HepG2 (cell line): ENCODE data around the gene TCEANC2. TPM values are rescaled to one million over a fixed set of nuclear protein-coding genes. Genes with fewer than 3 reads are reported as not detected.

Experiments
- ATAC-seq: fragments of 200-7000 bp; cut with Tn5 transposase; 3 replicates; pipeline ENCODE4 v1.9.1; 2020; ENCODE audit warnings: mild to moderate bottlenecking, moderate library complexity
- BruUV-seq: library from RNA; stranded (reverse); fragments of 400-500 nt; replicated peaks from 2 replicates; lab custom pipeline; 2021; lab: Mats Ljungman, UMichigan
- CTCF ChIA-PET: fragments of 300-600 bp; formaldehyde crosslinking; extraction: SDS; loops from one replicate; lab custom pipeline; 2021; ENCODE audit warnings: low total read pairs, inconsistent platforms, low intra/inter-chr PET ratio; lab: Yijun Ruan, JAX
- POLR2A ChIA-PET: fragments of 350-600 bp; sonication (Branson Sonifier 250); formaldehyde crosslinking; loops from one replicate; lab custom pipeline; 2020; ENCODE audit warnings: antibody characterized with exemption, inconsistent platforms; lab: Yijun Ruan, JAX
- DNase-seq: peaks from one replicate; pipeline ENCODE4 v3.0.0-alpha.2; 2015; ENCODE audit warnings: low spot score
- FAIRE-seq: peaks from 3 replicates; lab custom pipeline; 2011; peaks lifted over from hg19 to GRCh38; lab: Jason Lieb, UNC
- H2AFZ ChIP-seq: one replicate; pipeline ENCODE4 v1.6.1; 2011; ENCODE audit warnings: low read length, inconsistent platforms
- H3K27ac ChIP-seq: fragments of 300-600 bp; 3 replicates; pipeline ENCODE4 v1.8.0; 2011; ENCODE audit warnings: mixed run types, mild to moderate bottlenecking, mixed read lengths, low read length, inconsistent platforms; ENCODE audit not compliant: insufficient read depth; ENCODE audit errors: extremely low read length
- H3K27me3 ChIP-seq, 2 experiments: fragments of 200-600 bp in 1 of 2; 2 replicates in 1 of 2; 3 replicates in 1 of 2; pipeline versions ENCODE4 v1.6.0 to v1.8.0; 2011; ENCODE audit warnings: low read length in 2 of 2, mild to moderate bottlenecking in 2 of 2, moderate library complexity in 2 of 2, inconsistent platforms in 1 of 2; ENCODE audit not compliant: insufficient read depth in 2 of 2, control insufficient read depth in 1 of 2
- H3K36me3 ChIP-seq, 2 experiments: fragments of 200-600 bp in 1 of 2; replicated peaks in 1 of 2; 2 replicates in 1 of 2; 3 replicates in 1 of 2; pipeline versions ENCODE4 v1.5.1 to v1.8.0; 2011; ENCODE audit warnings: low read length in 2 of 2, inconsistent platforms in 1 of 2; ENCODE audit not compliant: insufficient read depth in 2 of 2, control insufficient read depth in 1 of 2
- H3K4me1 ChIP-seq: 2 replicates; pipeline ENCODE4 v1.5.1; 2012; ENCODE audit warnings: low read length, inconsistent platforms; ENCODE audit not compliant: insufficient read depth
- H3K4me2 ChIP-seq: 2 replicates; pipeline ENCODE4 v1.6.0; 2011; ENCODE audit warnings: low read depth, low read length, inconsistent platforms
- H3K4me3 ChIP-seq, 3 experiments: fragments of 200-600 bp in 1 of 3; sonication (generic), shearing (Covaris generic) in 1 of 3; replicated peaks in 1 of 3; 2 replicates each; pipeline ENCODE4 v1.5.1; 2011 to 2016; ENCODE audit warnings: low read length in 3 of 3, inconsistent platforms in 2 of 3, low read depth in 2 of 3, mild to moderate bottlenecking in 2 of 3, control low read depth in 1 of 3, mixed read lengths in 1 of 3; ENCODE audit not compliant: insufficient read depth in 1 of 3
- H3K79me2 ChIP-seq: one replicate; pipeline ENCODE4 v1.6.1; 2011; ENCODE audit warnings: low read length, inconsistent platforms; ENCODE audit not compliant: insufficient read depth
- H3K9ac ChIP-seq: 2 replicates; pipeline ENCODE4 v1.6.0; 2011; ENCODE audit warnings: mild to moderate bottlenecking, low read depth, low read length, inconsistent platforms; ENCODE audit not compliant: insufficient read depth
- H3K9me3 ChIP-seq: 2 replicates; pipeline ENCODE4 v1.5.1; 2012; ENCODE audit warnings: mild to moderate bottlenecking, low read length
- H4K20me1 ChIP-seq: 2 replicates; pipeline ENCODE4 v1.6.0; 2011; ENCODE audit warnings: inconsistent platforms, mild to moderate bottlenecking, low read length, moderate library complexity; ENCODE audit not compliant: insufficient read depth
- DMAP1 ChIP-seq: IDR thresholded peaks from 2 replicates; pipeline ENCODE4 v1.6.1; 2016
- HES4 ChIP-seq: sonication (generic); formaldehyde crosslinking; IDR thresholded peaks from 2 replicates; pipeline ENCODE4 v1.9.0; 2021; ENCODE audit warnings: mild to moderate bottlenecking, missing genetic modification reagents, borderline replicate concordance
- HMGXB4 ChIP-seq, 2 experiments: sonication (generic) in 1 of 2; formaldehyde crosslinking in 1 of 2; IDR thresholded peaks; 2 replicates each; pipeline versions ENCODE4 v1.4.0 to v1.6.1; 2018 to 2020; ENCODE audit warnings: missing genetic modification reagents in 2 of 2, borderline replicate concordance in 1 of 2, low read depth in 1 of 2, mild to moderate bottlenecking in 1 of 2, missing biosample characterization in 1 of 2
- MAX ChIP-seq: IDR thresholded peaks from 2 replicates; pipeline ENCODE4 v1.6.1; 2012; ENCODE audit warnings: inconsistent platforms
- MIXL1 ChIP-seq: IDR thresholded peaks from 2 replicates; pipeline ENCODE4 v1.6.1; 2016
- REL ChIP-seq: sonication (generic); formaldehyde crosslinking; conservative IDR thresholded peaks from 2 replicates; pipeline ENCODE4 v1.8.0; 2022; ENCODE audit warnings: mild to moderate bottlenecking, missing genetic modification reagents, moderate library complexity
- RFXAP ChIP-seq: sonication (generic); formaldehyde crosslinking; IDR thresholded peaks from 2 replicates; pipeline ENCODE4 v1.4.0; 2020; ENCODE audit warnings: missing genetic modification reagents, borderline replicate concordance
- SMARCC2 ChIP-seq: fragments of 450-650 bp; IDR thresholded peaks from 2 replicates; pipeline ENCODE4 v1.6.1; 2017; ENCODE audit warnings: antibody characterized with exemption, mild to moderate bottlenecking
- SOX13 ChIP-seq, 3 experiments: fragments of 450-650 bp in 1 of 3; sonication (generic) in 1 of 3; formaldehyde crosslinking in 1 of 3; IDR thresholded peaks in 2 of 3; conservative IDR thresholded peaks in 1 of 3; 2 replicates each; pipeline versions ENCODE4 v1.5.0 to v1.6.1; 2016 to 2020; ENCODE audit warnings: antibody characterized with exemption in 1 of 3, mild to moderate bottlenecking in 1 of 3, missing compliant biosample characterization in 1 of 3, missing genetic modification reagents in 1 of 3, moderate library complexity in 1 of 3
- SPEN ChIP-seq: sonication (generic); formaldehyde crosslinking; IDR thresholded peaks from 2 replicates; pipeline ENCODE4 v1.5.1; 2020; ENCODE audit warnings: low read depth, mild to moderate bottlenecking, missing genetic modification reagents
- ZNF562 ChIP-seq: sonication (generic); formaldehyde crosslinking; IDR thresholded peaks from 2 replicates; pipeline ENCODE4 v1.8.0; 2022; ENCODE audit warnings: missing genetic modification reagents, borderline replicate concordance
- WGBS: methylation state at CpG from one replicate; pipeline ENCODE4 v1.1.6; 2017; ENCODE audit warnings: low lambda C conversion rate; 5-methylcytosine and 5-hydroxymethylcytosine counted together
- in situ Hi-C: cut with HindIII; loops from 2 replicates; pipeline ENCODE4 v1.10.0; 2017; ENCODE audit warnings: low pct_unique_long_range_greater_than_20kb; ENCODE audit not compliant: extremely low pct_ligation_motif_present
- intact Hi-C: fragments of 100-400 bp; cut with micrococcal nuclease; formaldehyde crosslinking; loops from one replicate; pipeline ENCODE4 v1.10.0; 2022; ENCODE audit not compliant: unreplicated experiment
- polyA plus RNA-seq, 8 experiments: library from polyadenylated mRNA; depleted of rRNA in 3 of 8; stranded (reverse) in 7 of 8; unstranded in 1 of 8; fragments of >200 nt; fragmentation: Illumina TruSeq in 4 of 8; extraction: Trizol in 4 of 8; gene quantifications; 2 replicates each; pipeline versions ENCODE4 v1.2.1 to v1.2.3, GENCODE V29; 2011 to 2016; ENCODE audit warnings: low read depth in 4 of 8, missing spikeins in 1 of 8, mixed read lengths in 1 of 8; ENCODE audit not compliant: insufficient read depth in 1 of 8
- total RNA-seq, 5 experiments: library from RNA; depleted of rRNA; stranded (reverse); fragments of >200 nt; fragmentation: Illumina TruSeq; extraction: Trizol; gene quantifications; 2 replicates each; pipeline ENCODE4 v1.2.3, GENCODE V29; 2016; ENCODE audit warnings: low read depth in 1 of 5
- TF ChIP-seq, protein P1 (sequence below): sonication (generic); formaldehyde crosslinking; IDR thresholded peaks from 2 replicates; pipeline ENCODE4 v1.5.1; 2020; ENCODE audit warnings: mild to moderate bottlenecking, missing genetic modification reagents, borderline replicate concordance
- TF ChIP-seq, protein P2 (sequence below): sonication (generic); formaldehyde crosslinking; IDR thresholded peaks from 2 replicates; pipeline ENCODE4 v1.9.0; 2021; ENCODE audit warnings: missing genetic modification reagents, borderline replicate concordance

TCEANC2 gene
- total and polyA plus RNA-seq, 2 of the 13 experiments (the other 11 are each of a cell fraction or from before 2014, with no cell fraction given), result 3.8 to 5.0 TPM

DNA sequence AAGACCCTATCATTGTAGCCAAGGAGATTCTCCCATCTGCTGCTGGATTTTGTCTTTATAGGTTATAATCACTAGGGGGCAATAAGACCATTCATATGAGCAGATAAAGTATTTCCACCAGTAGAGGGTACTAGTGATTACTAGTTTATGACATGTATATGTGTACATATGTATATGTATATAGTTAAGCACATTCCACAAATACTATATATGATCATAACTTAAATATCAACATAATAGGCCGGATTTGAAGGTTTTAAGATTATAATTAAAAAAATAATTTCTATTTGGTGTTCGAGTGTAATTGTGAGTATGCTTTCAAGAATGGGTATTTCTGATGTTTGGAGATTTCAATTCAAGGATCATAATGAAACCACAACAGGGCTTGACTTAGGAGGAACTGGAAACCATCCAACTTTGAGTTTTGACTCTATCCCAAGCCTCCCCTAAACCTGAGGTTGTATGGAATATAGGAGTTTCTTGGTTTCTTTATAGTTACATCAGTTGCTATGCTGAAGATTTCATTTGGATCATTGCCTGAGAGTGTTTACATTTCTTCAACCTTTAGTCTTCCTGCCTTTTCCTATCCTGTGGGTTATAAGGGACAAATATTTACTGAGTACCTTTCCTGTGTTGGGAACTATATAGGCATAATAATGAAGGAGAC, 16.9 kb downstream of the TCEANC2 start:
- H3K36me3 ChIP-seq, result peaks cover 1 to 3% of the 10 kb centered on the region in 2 experiments; a peak in 3 of 5 replicates
- POLR2A ChIA-PET, result interaction anchor here (1.3 to 2.3 kb wide), 2 partner anchors 10 to 11 kb away, joined by 7 to 15 read pairs; no protein-coding TSS in a partner anchor
- H3K4me3 ChIP-seq, result peak overlapping the region in 2 of 3 experiments; percentile 39 to 42; a peak in 2 of 6 replicates
- intact Hi-C loops, result loop anchor here (1.0 to 10.0 kb wide), 3 partner anchors 11 to 134 kb away; partner anchors contain the start of genes CYB5RL, MRPL37, TCEANC2 and TMEM59
- H3K4me2 ChIP-seq, result peak overlapping the region; percentile 65
- in situ Hi-C loops, result no loop called here
- FAIRE-seq (peak; percentile 80), DNase-seq (peak; percentile 71), ATAC-seq (peak; percentile 89)
- no TSS peak for BruUV-seq
- no peaks in the 10 kb centered on the region for H3K27me3 ChIP-seq
- H3K9me3 ChIP-seq, result no peaks in the 10 kb centered on the region
- H3K9ac ChIP-seq, result no peak overlapping the region
- peaks cover 25% of the 10 kb centered on the region for H3K4me1 ChIP-seq
- H4K20me1 ChIP-seq, result no peaks in the 10 kb centered on the region
- H2AFZ ChIP-seq, result no peak overlapping the region
- H3K79me2 ChIP-seq, result no peaks in the 10 kb centered on the region
- WGBS, result 12% methylated on average over 2 of the region's 2 CpGs
- CTCF ChIA-PET, result interaction anchor here (1.1 to 3.5 kb wide), 5 partner anchors 12 to 722 kb away, joined by 3 to 92 read pairs (median 6); no protein-coding TSS in a partner anchor
- H3K27ac ChIP-seq, result peak overlapping the region; percentile 57
- TF ChIP-seq, protein P1, sequence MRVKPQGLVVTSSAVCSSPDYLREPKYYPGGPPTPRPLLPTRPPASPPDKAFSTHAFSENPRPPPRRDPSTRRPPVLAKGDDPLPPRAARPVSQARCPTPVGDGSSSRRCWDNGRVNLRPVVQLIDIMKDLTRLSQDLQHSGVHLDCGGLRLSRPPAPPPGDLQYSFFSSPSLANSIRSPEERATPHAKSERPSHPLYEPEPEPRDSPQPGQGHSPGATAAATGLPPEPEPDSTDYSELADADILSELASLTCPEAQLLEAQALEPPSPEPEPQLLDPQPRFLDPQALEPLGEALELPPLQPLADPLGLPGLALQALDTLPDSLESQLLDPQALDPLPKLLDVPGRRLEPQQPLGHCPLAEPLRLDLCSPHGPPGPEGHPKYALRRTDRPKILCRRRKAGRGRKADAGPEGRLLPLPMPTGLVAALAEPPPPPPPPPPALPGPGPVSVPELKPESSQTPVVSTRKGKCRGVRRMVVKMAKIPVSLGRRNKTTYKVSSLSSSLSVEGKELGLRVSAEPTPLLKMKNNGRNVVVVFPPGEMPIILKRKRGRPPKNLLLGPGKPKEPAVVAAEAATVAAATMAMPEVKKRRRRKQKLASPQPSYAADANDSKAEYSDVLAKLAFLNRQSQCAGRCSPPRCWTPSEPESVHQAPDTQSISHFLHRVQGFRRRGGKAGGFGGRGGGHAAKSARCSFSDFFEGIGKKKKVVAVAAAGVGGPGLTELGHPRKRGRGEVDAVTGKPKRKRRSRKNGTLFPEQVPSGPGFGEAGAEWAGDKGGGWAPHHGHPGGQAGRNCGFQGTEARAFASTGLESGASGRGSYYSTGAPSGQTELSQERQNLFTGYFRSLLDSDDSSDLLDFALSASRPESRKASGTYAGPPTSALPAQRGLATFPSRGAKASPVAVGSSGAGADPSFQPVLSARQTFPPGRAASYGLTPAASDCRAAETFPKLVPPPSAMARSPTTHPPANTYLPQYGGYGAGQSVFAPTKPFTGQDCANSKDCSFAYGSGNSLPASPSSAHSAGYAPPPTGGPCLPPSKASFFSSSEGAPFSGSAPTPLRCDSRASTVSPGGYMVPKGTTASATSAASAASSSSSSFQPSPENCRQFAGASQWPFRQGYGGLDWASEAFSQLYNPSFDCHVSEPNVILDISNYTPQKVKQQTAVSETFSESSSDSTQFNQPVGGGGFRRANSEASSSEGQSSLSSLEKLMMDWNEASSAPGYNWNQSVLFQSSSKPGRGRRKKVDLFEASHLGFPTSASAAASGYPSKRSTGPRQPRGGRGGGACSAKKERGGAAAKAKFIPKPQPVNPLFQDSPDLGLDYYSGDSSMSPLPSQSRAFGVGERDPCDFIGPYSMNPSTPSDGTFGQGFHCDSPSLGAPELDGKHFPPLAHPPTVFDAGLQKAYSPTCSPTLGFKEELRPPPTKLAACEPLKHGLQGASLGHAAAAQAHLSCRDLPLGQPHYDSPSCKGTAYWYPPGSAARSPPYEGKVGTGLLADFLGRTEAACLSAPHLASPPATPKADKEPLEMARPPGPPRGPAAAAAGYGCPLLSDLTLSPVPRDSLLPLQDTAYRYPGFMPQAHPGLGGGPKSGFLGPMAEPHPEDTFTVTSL (CRISPR knock-in tag), result peak; percentile 75; the same call in 1 of the 2 replicates
- TF ChIP-seq REL (no peak), MIXL1 (peak; percentile 73), ZNF562 (no peak), HMGXB4 (CRISPR knock-in tag; IDR thresholded peaks at IDR 0.05; ENCODE audit: borderline replicate concordance in 1 of 2, low read depth in 1 of 2) (0 out of 4 replicates have a peak, but pooled peaks of 1 of the 2 experiments have one; percentile 19), SPEN (CRISPR knock-in tag) (no peak), SMARCC2 (no peak), HES4 (no peak), MAX (no peak), RFXAP (CRISPR knock-in tag) (no peak), SOX13 (IDR thresholded peaks at IDR 0.05) (no peak), SOX13 (CRISPR knock-in tag; conservative IDR thresholded peaks at IDR 0.05 in 1 of 2, IDR thresholded peaks at IDR 0.05 in 1 of 2) (peak in 1 of 2 experiments; percentile 49; a peak in 1 of 4 replicates), DMAP1 (CRISPR knock-in tag) (0 out of 2 replicates have a peak, but pooled peaks have one; percentile 8)
- TF ChIP-seq, protein P2, sequence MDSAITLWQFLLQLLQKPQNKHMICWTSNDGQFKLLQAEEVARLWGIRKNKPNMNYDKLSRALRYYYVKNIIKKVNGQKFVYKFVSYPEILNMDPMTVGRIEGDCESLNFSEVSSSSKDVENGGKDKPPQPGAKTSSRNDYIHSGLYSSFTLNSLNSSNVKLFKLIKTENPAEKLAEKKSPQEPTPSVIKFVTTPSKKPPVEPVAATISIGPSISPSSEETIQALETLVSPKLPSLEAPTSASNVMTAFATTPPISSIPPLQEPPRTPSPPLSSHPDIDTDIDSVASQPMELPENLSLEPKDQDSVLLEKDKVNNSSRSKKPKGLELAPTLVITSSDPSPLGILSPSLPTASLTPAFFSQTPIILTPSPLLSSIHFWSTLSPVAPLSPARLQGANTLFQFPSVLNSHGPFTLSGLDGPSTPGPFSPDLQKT (CRISPR knock-in tag), result no peak
